MM.1S (cell line): Measurements from ENCODE around the gene UBXN6.

Source experiments
- DNase-seq: peaks from one replicate; pipeline ENCODE4 v3.0.0-alpha.2; 2015
- H2AFZ ChIP-seq: fragments of 300-600 bp; sonication (generic); 2 replicates; pipeline ENCODE4 v1.6.0; 2016; ENCODE audit warnings: antibody characterized with exemption, low read length
- H3F3A ChIP-seq: fragments of 300-600 bp; sonication (generic); 2 replicates; pipeline ENCODE4 v1.6.1; 2016; ENCODE audit warnings: mild to moderate bottlenecking, antibody characterized with exemption, low read length, moderate library complexity, mixed read lengths; ENCODE audit not compliant: insufficient read depth
- H3K27ac ChIP-seq: fragments of 300-600 bp; sonication (generic); 2 replicates; pipeline ENCODE4 v1.5.1; 2016; ENCODE audit warnings: mild to moderate bottlenecking, low read length
- H3K27me3 ChIP-seq: fragments of 300-600 bp; sonication (generic); replicated peaks from 2 replicates; pipeline ENCODE4 v1.6.0; 2016; ENCODE audit warnings: low read length; ENCODE audit not compliant: insufficient read depth
- H3K36me3 ChIP-seq: fragments of 300-600 bp; sonication (generic); replicated peaks from 2 replicates; pipeline ENCODE4 v1.6.1; 2016; ENCODE audit warnings: mild to moderate bottlenecking, low read length, mixed read lengths; ENCODE audit not compliant: insufficient read depth
- H3K4me1 ChIP-seq: fragments of 300-600 bp; sonication (generic); 2 replicates; pipeline ENCODE4 v1.6.1; 2016; ENCODE audit warnings: low read length, mixed read lengths
- H3K4me2 ChIP-seq: fragments of 300-600 bp; sonication (generic); 2 replicates; pipeline ENCODE4 v1.6.0; 2016; ENCODE audit warnings: low read depth, low read length
- H3K4me3 ChIP-seq: fragments of 300-600 bp; sonication (generic); 2 replicates; pipeline ENCODE4 v1.5.1; 2016; ENCODE audit warnings: low read length, mixed read lengths
- H3K79me2 ChIP-seq: fragments of 300-600 bp; sonication (generic); 2 replicates; pipeline ENCODE4 v1.6.1; 2016; ENCODE audit warnings: mixed run types, low read length, mixed read lengths
- H3K9ac ChIP-seq: fragments of 300-600 bp; sonication (generic); 2 replicates; pipeline ENCODE4 v1.6.1; 2016; ENCODE audit warnings: low read length, mixed read lengths
- H3K9me2 ChIP-seq: fragments of 300-600 bp; sonication (generic); replicated peaks from 2 replicates; pipeline ENCODE4 v1.6.1; 2016; ENCODE audit warnings: mild to moderate bottlenecking, low read length, mixed read lengths; ENCODE audit not compliant: insufficient read depth
- H3K9me3 ChIP-seq: fragments of 300-600 bp; sonication (generic); replicated peaks from 2 replicates; pipeline ENCODE4 v1.6.1; 2016; ENCODE audit warnings: mild to moderate bottlenecking, low read length, mixed read lengths; ENCODE audit not compliant: insufficient read depth
- H4K20me1 ChIP-seq: fragments of 300-600 bp; sonication (generic); 2 replicates; pipeline ENCODE4 v1.6.1; 2016; ENCODE audit warnings: mild to moderate bottlenecking, low read length, moderate library complexity, mixed read lengths; ENCODE audit not compliant: insufficient read depth
- EZH2 ChIP-seq: fragments of 300-600 bp; sonication (generic); optimal IDR thresholded peaks from 2 replicates; pipeline ENCODE3; 2017; ENCODE audit warnings: low read depth, mild to moderate bottlenecking, antibody characterized with exemption, low read length, mixed read lengths
- EZH2phosphoT487 ChIP-seq: fragments of 300-600 bp; sonication (generic); IDR thresholded peaks from 2 replicates; pipeline ENCODE4 v1.6.1; 2018; ENCODE audit warnings: antibody characterized with exemption, low read length
- TF ChIP-seq, protein P1 (sequence below): fragments of 300-600 bp; sonication (generic); IDR thresholded peaks from 2 replicates; pipeline ENCODE4 v1.5.1; 2016; ENCODE audit warnings: antibody characterized with exemption, low read length, mixed read lengths

UBXN6 gene

GRCh38 chr19:4414144-4414799 lies 43.3 kb downstream of the UBXN6 start:
- DNase-seq = no peak
- peaks cover 85% of the 10 kb centered on the region for H3K79me2 ChIP-seq
- no peak overlapping the region for H3K27ac ChIP-seq
- no peaks in the 10 kb centered on the region for H3K4me1 ChIP-seq
- H3K36me3 ChIP-seq = peaks cover 12% of the 10 kb centered on the region
- H3K9me3 ChIP-seq = no peaks in the 10 kb centered on the region
- H2AFZ ChIP-seq = no peak overlapping the region
- H3F3A ChIP-seq = no peaks in the 10 kb centered on the region
- no peak overlapping the region for H3K9ac ChIP-seq
- H3K9me2 ChIP-seq = no peaks in the 10 kb centered on the region
- H4K20me1 ChIP-seq = peaks cover 36% of the 10 kb centered on the region
- H3K27me3 ChIP-seq = no peaks in the 10 kb centered on the region
- H3K4me3 ChIP-seq = no peak overlapping the region
- TF ChIP-seq, protein P1, sequence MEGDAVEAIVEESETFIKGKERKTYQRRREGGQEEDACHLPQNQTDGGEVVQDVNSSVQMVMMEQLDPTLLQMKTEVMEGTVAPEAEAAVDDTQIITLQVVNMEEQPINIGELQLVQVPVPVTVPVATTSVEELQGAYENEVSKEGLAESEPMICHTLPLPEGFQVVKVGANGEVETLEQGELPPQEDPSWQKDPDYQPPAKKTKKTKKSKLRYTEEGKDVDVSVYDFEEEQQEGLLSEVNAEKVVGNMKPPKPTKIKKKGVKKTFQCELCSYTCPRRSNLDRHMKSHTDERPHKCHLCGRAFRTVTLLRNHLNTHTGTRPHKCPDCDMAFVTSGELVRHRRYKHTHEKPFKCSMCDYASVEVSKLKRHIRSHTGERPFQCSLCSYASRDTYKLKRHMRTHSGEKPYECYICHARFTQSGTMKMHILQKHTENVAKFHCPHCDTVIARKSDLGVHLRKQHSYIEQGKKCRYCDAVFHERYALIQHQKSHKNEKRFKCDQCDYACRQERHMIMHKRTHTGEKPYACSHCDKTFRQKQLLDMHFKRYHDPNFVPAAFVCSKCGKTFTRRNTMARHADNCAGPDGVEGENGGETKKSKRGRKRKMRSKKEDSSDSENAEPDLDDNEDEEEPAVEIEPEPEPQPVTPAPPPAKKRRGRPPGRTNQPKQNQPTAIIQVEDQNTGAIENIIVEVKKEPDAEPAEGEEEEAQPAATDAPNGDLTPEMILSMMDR = no peak
- no peak for TF ChIP-seq EZH2phosphoT487
- TF ChIP-seq EZH2 = no peak
- no peak overlapping the region for H3K4me2 ChIP-seq

- Histone ChIP-seq H3K4me1 (no peaks in the 10 kb centered on the region), H4K20me1 (peaks cover 41% of the 10 kb centered on the region), H3K4me3 (no peak overlapping the region), H3K9ac (no peak overlapping the region), H3K4me2 (no peak overlapping the region), H3K79me2 (peaks cover 92% of the 10 kb centered on the region), H3K27ac (no peak overlapping the region), H3K9me2 (no peaks in the 10 kb centered on the region), H2AFZ (no peak overlapping the region), H3F3A (no peaks in the 10 kb centered on the region), H3K27me3 (no peaks in the 10 kb centered on the region), H3K9me3 (no peaks in the 10 kb centered on the region), H3K36me3 (peaks cover 12% of the 10 kb centered on the region)
- no peak for TF ChIP-seq EZH2phosphoT487
- TF ChIP-seq, protein P1 = no peak
- TF ChIP-seq EZH2 = no peak
- DNase-seq = no peak
Observed at GRCh38 chr19:4413588-4413987, 44.0 kb downstream of the UBXN6 start.

- H3K4me3 ChIP-seq = no peak overlapping the region
- H3F3A ChIP-seq = no peaks in the 10 kb centered on the region
- H2AFZ ChIP-seq = no peak overlapping the region
- no peak for TF ChIP-seq EZH2phosphoT487
- no peak for TF ChIP-seq EZH2
- TF ChIP-seq, protein P1 = no peak
- H3K36me3 ChIP-seq = peaks cover 13% of the 10 kb centered on the region
- H3K4me2 ChIP-seq = no peak overlapping the region
- H3K4me1 ChIP-seq = peaks cover 2% of the 10 kb centered on the region; the same call in 1 of the 2 replicates
- H3K27ac ChIP-seq = no peak overlapping the region
- no peak for DNase-seq
- no peaks in the 10 kb centered on the region for H3K9me2 ChIP-seq
- no peaks in the 10 kb centered on the region for H3K9me3 ChIP-seq
- no peak overlapping the region for H3K9ac ChIP-seq
- peaks cover 30% of the 10 kb centered on the region for H4K20me1 ChIP-seq
- peaks cover 98% of the 10 kb centered on the region for H3K79me2 ChIP-seq
- no peaks in the 10 kb centered on the region for H3K27me3 ChIP-seq
Observed at GRCh38 chr19:4409123-4409933, 48.3 kb downstream of the UBXN6 start.
